IMR-90 (cell line): ENCODE measurements around the gene OSGEP.

Experiments used
- BHLHE40 ChIP-seq: fragments of 150-350 bp; IDR thresholded peaks from 2 replicates; pipeline ENCODE4 v1.6.1; 2016; ENCODE audit warnings: mild to moderate bottlenecking, low read depth, low read length
- CTCF ChIP-seq: conservative IDR thresholded peaks from 2 replicates; pipeline ENCODE4 v1.5.1; 2012; ENCODE audit warnings: mild to moderate bottlenecking, low read depth, low read length, improper control_type of control experiment
- ELK1 ChIP-seq: fragments of 150-350 bp; IDR thresholded peaks from 2 replicates; pipeline ENCODE4 v1.6.1; 2016; ENCODE audit warnings: low read depth, mild to moderate bottlenecking, low read length, moderate library complexity, borderline replicate concordance
- MAZ ChIP-seq: IDR thresholded peaks from 2 replicates; pipeline ENCODE4 v1.6.1; 2012; ENCODE audit warnings: low read depth, mild to moderate bottlenecking, low read length, improper control_type of control experiment, moderate library complexity, borderline replicate concordance
- MXI1 ChIP-seq: IDR thresholded peaks from 2 replicates; pipeline ENCODE4 v1.6.1; 2012; ENCODE audit warnings: low read depth, mild to moderate bottlenecking, low read length, moderate library complexity, borderline replicate concordance
- POLR2A ChIP-seq: IDR thresholded peaks from 2 replicates; pipeline ENCODE4 v1.6.1; 2012; ENCODE audit warnings: mild to moderate bottlenecking, low read depth, low read length
- RCOR1 ChIP-seq: IDR thresholded peaks from 2 replicates; pipeline ENCODE4 v1.6.1; 2012; ENCODE audit warnings: mild to moderate bottlenecking, low read length, improper control_type of control experiment; ENCODE audit not compliant: insufficient replicate concordance
- RFX5 ChIP-seq: IDR thresholded peaks from 2 replicates; pipeline ENCODE4 v1.8.0; 2012; ENCODE audit warnings: low read depth, mild to moderate bottlenecking, low read length, moderate library complexity
- USF2 ChIP-seq: fragments of 150-350 bp; IDR thresholded peaks from 2 replicates; pipeline ENCODE4 v1.6.1; 2017; ENCODE audit warnings: mild to moderate bottlenecking, antibody characterized with exemption, low read length, low read depth

- TF ChIP-seq CTCF (no peak), MAZ (no peak), ELK1 (no peak), BHLHE40 (no peak), RFX5 (no peak), POLR2A (no peak), RCOR1 (no peak), MXI1 (no peak), USF2 (no peak)
Measured at GRCh38 chr14:20417250-20418186, 37.1 kb downstream of the OSGEP start.
